Measurements from ENCODE around the gene SLC10A7. TPM values are rescaled to one million over a fixed set of nuclear protein-coding genes. Genes with fewer than 3 reads are reported as not detected.

Gene SLC10A7
- total RNA-seq, 1 experiment from 2014 or later = 37.1 TPM

DNA sequence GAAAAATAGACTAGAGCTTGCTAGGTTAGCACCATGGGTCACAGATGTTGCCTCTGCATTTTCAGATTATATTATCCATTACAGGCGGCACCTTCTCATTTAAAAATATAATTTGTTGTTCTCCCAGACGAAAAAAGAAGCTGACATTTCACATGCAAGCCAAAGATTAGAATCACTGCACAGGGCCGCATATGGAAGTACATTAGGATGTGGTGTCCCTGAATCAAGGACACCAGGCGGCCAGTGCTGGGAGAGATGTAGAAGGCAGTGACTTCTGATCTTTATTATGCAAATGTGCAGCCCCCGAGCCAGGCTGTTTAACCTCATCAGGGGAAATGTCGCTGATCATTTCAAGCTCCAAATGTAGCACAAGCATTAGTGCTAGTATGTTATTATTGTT is 284.6 kb downstream of the SLC10A7 start:
- Histone ChIP-seq H3K9me3 (ENCODE audit: low read depth, low read length, poor library complexity, severe bottlenecking) (peaks cover 2% of the 10 kb centered on the region), H3K27me3 (replicated peaks; ENCODE audit: insufficient read depth, low read depth, low read length, poor library complexity) (no peaks in the 10 kb centered on the region), H3K4me3 (ENCODE audit: low read depth, low read length, poor library complexity, severe bottlenecking) (no peak overlapping the region), H3K36me3 (ENCODE audit: insufficient read depth, low read length, poor library complexity, severe bottlenecking) (no peaks in the 10 kb centered on the region), H3K27ac (ENCODE audit: low read depth, low read length, poor library complexity, severe bottlenecking) (no peak overlapping the region), H3K4me1 (ENCODE audit: insufficient read depth, low read length, poor library complexity, severe bottlenecking) (peaks cover 9% of the 10 kb centered on the region)
- intact Hi-C loops (cut with micrococcal nuclease; ENCODE audit: unreplicated experiment) = no loop called here
- ChIA-PET POLR2A (ENCODE audit: low non-redundant PET) (no interaction called here), CTCF (no interaction called here)
- TF ChIP-seq, protein P1, sequence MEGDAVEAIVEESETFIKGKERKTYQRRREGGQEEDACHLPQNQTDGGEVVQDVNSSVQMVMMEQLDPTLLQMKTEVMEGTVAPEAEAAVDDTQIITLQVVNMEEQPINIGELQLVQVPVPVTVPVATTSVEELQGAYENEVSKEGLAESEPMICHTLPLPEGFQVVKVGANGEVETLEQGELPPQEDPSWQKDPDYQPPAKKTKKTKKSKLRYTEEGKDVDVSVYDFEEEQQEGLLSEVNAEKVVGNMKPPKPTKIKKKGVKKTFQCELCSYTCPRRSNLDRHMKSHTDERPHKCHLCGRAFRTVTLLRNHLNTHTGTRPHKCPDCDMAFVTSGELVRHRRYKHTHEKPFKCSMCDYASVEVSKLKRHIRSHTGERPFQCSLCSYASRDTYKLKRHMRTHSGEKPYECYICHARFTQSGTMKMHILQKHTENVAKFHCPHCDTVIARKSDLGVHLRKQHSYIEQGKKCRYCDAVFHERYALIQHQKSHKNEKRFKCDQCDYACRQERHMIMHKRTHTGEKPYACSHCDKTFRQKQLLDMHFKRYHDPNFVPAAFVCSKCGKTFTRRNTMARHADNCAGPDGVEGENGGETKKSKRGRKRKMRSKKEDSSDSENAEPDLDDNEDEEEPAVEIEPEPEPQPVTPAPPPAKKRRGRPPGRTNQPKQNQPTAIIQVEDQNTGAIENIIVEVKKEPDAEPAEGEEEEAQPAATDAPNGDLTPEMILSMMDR (conservative IDR thresholded peaks at IDR 0.05; ENCODE audit: low read depth, low read length) = no peak
- no peak for TF ChIP-seq EZH2 (IDR thresholded peaks at IDR 0.05; ENCODE audit: borderline replicate concordance, low read depth, low read length, poor library complexity, severe bottlenecking)
- no peak for DNase-seq (ENCODE audit: low spot score)
- no TSS peak for BruUV-seq (replicated peaks)

DNA sequence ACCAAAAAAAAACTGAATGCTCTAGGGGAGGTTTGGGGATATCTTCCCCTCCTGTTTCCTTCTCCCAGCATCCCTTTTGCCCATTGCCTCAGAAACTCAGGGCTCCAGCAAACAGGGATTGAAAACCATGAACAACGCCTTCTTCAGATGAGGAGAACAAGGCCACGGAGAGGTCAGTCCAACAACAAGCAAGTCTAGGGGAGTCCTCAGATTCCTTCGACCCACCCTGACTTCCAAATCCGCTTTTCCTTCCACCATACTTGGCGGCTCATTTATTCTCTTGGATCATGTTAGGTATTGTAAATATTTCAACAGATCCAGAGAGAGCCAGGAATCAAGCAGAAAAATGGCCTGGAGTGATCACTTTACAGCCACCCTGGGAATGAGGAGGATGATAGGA is 285.5 kb downstream of the SLC10A7 start:
- Histone ChIP-seq H3K9me3 (ENCODE audit: low read depth, low read length, poor library complexity, severe bottlenecking) (peaks cover 3% of the 10 kb centered on the region), H3K36me3 (ENCODE audit: insufficient read depth, low read length, poor library complexity, severe bottlenecking) (no peaks in the 10 kb centered on the region), H3K27ac (ENCODE audit: low read depth, low read length, poor library complexity, severe bottlenecking) (no peak overlapping the region), H3K27me3 (replicated peaks; ENCODE audit: insufficient read depth, low read depth, low read length, poor library complexity) (no peaks in the 10 kb centered on the region), H3K4me1 (ENCODE audit: insufficient read depth, low read length, poor library complexity, severe bottlenecking) (peaks cover 1% of the 10 kb centered on the region), H3K4me3 (ENCODE audit: low read depth, low read length, poor library complexity, severe bottlenecking) (no peak overlapping the region)
- TF ChIP-seq, protein P1 (conservative IDR thresholded peaks at IDR 0.05; ENCODE audit: low read depth, low read length) = no peak
- no peak for TF ChIP-seq EZH2 (IDR thresholded peaks at IDR 0.05; ENCODE audit: borderline replicate concordance, low read depth, low read length, poor library complexity, severe bottlenecking)
- no peak for DNase-seq (ENCODE audit: low spot score)
- POLR2A ChIA-PET (ENCODE audit: low non-redundant PET) = no interaction called here
- intact Hi-C loops (cut with micrococcal nuclease; ENCODE audit: unreplicated experiment) = no loop called here
- no TSS peak for BruUV-seq (replicated peaks)
- CTCF ChIA-PET = no interaction called here

DNA sequence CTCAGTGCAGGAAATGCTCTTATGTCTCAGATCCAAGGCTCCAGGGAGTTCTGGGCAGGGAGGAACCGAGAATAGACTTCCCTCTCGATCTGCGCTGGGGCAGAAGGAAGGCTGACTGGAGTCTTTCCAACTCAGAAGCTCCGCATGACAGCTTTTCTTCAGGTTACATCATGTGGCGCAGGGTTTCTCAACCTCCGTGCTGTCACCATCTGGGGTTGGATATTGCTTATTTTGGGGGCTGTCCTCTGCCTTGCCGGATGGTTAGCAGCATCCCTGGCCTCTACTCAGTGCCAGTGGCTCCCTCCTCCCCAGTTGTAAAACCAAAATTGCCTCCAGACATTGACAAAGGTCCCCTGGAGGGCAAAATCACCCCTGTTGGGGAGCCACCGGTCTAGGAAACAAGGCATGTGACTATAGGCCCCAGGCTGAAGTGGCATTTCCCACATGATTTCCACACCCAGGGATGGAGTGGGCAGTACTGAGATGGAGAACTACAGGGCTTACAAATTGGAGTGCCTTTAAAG is 286.0 kb downstream of the SLC10A7 start:
- intact Hi-C loops (cut with micrococcal nuclease; ENCODE audit: unreplicated experiment) = no loop called here
- DNase-seq (ENCODE audit: low spot score) = peak; percentile 17

More for the DNA sequence above, 286.0 kb downstream of the SLC10A7 start:
- H3K27ac ChIP-seq (ENCODE audit: low read depth, low read length, poor library complexity, severe bottlenecking) = no peak overlapping the region
- no peaks in the 10 kb centered on the region for H3K4me1 ChIP-seq (ENCODE audit: insufficient read depth, low read length, poor library complexity, severe bottlenecking)
- H3K9me3 ChIP-seq (ENCODE audit: low read depth, low read length, poor library complexity, severe bottlenecking) = peaks cover 3% of the 10 kb centered on the region
- no peak overlapping the region for H3K4me3 ChIP-seq (ENCODE audit: low read depth, low read length, poor library complexity, severe bottlenecking)
- no peaks in the 10 kb centered on the region for H3K27me3 ChIP-seq (replicated peaks; ENCODE audit: insufficient read depth, low read depth, low read length, poor library complexity)
- no peaks in the 10 kb centered on the region for H3K36me3 ChIP-seq (ENCODE audit: insufficient read depth, low read length, poor library complexity, severe bottlenecking)
- POLR2A ChIA-PET (ENCODE audit: low non-redundant PET) = no interaction called here
- no peak for TF ChIP-seq EZH2 (IDR thresholded peaks at IDR 0.05; ENCODE audit: borderline replicate concordance, low read depth, low read length, poor library complexity, severe bottlenecking)
- TF ChIP-seq, protein P1 (conservative IDR thresholded peaks at IDR 0.05; ENCODE audit: low read depth, low read length) = no peak
- CTCF ChIA-PET = no interaction called here
- no TSS peak for BruUV-seq (replicated peaks)
